Measurements from ENCODE around the gene TMEM170A. TPM values are rescaled to one million over a fixed set of nuclear protein-coding genes. Genes with fewer than 3 reads are reported as not detected.

Gene TMEM170A
- total and polyA plus RNA-seq, 2 of the 13 experiments (the other 11 are each of a cell fraction or from before 2014, with no cell fraction given) = 35.7 to 39.7 TPM

DNA sequence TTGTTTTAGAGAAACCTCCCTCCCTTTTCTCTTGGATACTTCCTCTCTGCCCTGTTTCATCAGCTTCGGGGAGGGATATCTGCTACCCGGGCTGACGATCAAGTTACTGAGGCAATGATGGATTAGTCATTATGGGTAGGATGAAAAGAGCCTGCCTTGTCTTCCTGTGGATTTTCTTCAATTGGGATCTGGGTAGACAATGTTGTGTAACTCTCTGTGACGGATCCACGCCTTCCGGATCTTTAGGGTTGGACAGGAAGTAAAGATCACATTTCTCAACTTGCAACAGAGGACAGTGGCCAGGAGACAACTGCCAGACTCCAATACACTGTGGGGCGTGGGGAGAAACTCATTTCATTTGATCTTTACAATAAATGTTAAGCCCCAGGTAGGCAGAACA is 42.1 kb upstream of the TMEM170A start (continued):
- TF ChIP-seq MYC (CRISPR knock-in tag; IDR thresholded peaks at IDR 0.05; ENCODE audit: borderline replicate concordance) (no peak), GLI4 (CRISPR knock-in tag; IDR thresholded peaks at IDR 0.05; ENCODE audit: borderline replicate concordance) (no peak), SIX4 (CRISPR knock-in tag; IDR thresholded peaks at IDR 0.05) (peak; percentile 90), TBX2 (CRISPR knock-in tag; IDR thresholded peaks at IDR 0.05; ENCODE audit: borderline replicate concordance) (0 out of 2 replicates have a peak, but pooled peaks have one; percentile 45), ZKSCAN8 (CRISPR knock-in tag; IDR thresholded peaks at IDR 0.05; ENCODE audit: borderline replicate concordance) (no peak), GABPB1 (CRISPR knock-in tag; IDR thresholded peaks at IDR 0.05) (peak; percentile 73), ELF3 (CRISPR knock-in tag; IDR thresholded peaks at IDR 0.05) (peak; percentile 84), SP5 (CRISPR knock-in tag; IDR thresholded peaks at IDR 0.05; ENCODE audit: borderline replicate concordance, low read depth) (0 out of 2 replicates have a peak, but pooled peaks have one; percentile 54), SIX1 (CRISPR knock-in tag; IDR thresholded peaks at IDR 0.05; ENCODE audit: borderline replicate concordance) (peak; percentile 50; the same call in 1 of the 2 replicates), ZMYM4 (CRISPR knock-in tag; IDR thresholded peaks at IDR 0.05) (peak; percentile 57), BCL6 (CRISPR knock-in tag; IDR thresholded peaks at IDR 0.05) (0 out of 2 replicates have a peak, but pooled peaks have one; percentile 15), FOXK1 (CRISPR knock-in tag; IDR thresholded peaks at IDR 0.05; ENCODE audit: borderline replicate concordance, low read depth) (peak; percentile 35; the same call in 1 of the 2 replicates), U2AF2 (IDR thresholded peaks at IDR 0.05; ENCODE audit: low read depth, low read length) (no peak), SAP130 (CRISPR knock-in tag; IDR thresholded peaks at IDR 0.05; ENCODE audit: low read depth) (peak; percentile 75), RCOR2 (CRISPR knock-in tag; IDR thresholded peaks at IDR 0.05) (0 out of 2 replicates have a peak, but pooled peaks have one; percentile 21), HMG20A (CRISPR knock-in tag; IDR thresholded peaks at IDR 0.05; ENCODE audit: borderline replicate concordance) (peak; percentile 88)
- TF ChIP-seq, protein P1, sequence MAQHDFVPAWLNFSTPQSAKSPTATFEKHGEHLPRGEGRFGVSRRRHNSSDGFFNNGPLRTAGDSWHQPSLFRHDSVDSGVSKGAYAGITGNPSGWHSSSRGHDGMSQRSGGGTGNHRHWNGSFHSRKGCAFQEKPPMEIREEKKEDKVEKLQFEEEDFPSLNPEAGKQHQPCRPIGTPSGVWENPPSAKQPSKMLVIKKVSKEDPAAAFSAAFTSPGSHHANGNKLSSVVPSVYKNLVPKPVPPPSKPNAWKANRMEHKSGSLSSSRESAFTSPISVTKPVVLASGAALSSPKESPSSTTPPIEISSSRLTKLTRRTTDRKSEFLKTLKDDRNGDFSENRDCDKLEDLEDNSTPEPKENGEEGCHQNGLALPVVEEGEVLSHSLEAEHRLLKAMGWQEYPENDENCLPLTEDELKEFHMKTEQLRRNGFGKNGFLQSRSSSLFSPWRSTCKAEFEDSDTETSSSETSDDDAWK (CRISPR knock-in tag; IDR thresholded peaks at IDR 0.05) = no peak
- TF ChIP-seq, protein P2, sequence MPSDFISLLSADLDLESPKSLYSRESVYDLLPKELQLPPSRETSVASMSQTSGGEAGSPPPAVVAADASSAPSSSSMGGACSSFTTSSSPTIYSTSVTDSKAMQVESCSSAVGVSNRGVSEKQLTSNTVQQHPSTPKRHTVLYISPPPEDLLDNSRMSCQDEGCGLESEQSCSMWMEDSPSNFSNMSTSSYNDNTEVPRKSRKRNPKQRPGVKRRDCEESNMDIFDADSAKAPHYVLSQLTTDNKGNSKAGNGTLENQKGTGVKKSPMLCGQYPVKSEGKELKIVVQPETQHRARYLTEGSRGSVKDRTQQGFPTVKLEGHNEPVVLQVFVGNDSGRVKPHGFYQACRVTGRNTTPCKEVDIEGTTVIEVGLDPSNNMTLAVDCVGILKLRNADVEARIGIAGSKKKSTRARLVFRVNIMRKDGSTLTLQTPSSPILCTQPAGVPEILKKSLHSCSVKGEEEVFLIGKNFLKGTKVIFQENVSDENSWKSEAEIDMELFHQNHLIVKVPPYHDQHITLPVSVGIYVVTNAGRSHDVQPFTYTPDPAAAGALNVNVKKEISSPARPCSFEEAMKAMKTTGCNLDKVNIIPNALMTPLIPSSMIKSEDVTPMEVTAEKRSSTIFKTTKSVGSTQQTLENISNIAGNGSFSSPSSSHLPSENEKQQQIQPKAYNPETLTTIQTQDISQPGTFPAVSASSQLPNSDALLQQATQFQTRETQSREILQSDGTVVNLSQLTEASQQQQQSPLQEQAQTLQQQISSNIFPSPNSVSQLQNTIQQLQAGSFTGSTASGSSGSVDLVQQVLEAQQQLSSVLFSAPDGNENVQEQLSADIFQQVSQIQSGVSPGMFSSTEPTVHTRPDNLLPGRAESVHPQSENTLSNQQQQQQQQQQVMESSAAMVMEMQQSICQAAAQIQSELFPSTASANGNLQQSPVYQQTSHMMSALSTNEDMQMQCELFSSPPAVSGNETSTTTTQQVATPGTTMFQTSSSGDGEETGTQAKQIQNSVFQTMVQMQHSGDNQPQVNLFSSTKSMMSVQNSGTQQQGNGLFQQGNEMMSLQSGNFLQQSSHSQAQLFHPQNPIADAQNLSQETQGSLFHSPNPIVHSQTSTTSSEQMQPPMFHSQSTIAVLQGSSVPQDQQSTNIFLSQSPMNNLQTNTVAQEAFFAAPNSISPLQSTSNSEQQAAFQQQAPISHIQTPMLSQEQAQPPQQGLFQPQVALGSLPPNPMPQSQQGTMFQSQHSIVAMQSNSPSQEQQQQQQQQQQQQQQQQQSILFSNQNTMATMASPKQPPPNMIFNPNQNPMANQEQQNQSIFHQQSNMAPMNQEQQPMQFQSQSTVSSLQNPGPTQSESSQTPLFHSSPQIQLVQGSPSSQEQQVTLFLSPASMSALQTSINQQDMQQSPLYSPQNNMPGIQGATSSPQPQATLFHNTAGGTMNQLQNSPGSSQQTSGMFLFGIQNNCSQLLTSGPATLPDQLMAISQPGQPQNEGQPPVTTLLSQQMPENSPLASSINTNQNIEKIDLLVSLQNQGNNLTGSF (CRISPR knock-in tag; IDR thresholded peaks at IDR 0.05) = no peak
- TF ChIP-seq, protein P3, sequence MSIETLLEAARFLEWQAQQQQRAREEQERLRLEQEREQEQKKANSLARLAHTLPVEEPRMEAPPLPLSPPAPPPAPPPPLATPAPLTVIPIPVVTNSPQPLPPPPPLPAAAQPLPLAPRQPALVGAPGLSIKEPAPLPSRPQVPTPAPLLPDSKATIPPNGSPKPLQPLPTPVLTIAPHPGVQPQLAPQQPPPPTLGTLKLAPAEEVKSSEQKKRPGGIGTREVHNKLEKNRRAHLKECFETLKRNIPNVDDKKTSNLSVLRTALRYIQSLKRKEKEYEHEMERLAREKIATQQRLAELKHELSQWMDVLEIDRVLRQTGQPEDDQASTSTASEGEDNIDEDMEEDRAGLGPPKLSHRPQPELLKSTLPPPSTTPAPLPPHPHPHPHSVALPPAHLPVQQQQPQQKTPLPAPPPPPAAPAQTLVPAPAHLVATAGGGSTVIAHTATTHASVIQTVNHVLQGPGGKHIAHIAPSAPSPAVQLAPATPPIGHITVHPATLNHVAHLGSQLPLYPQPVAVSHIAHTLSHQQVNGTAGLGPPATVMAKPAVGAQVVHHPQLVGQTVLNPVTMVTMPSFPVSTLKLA (IDR thresholded peaks at IDR 0.05) = no peak
